Thoracic aorta (tissue), 2 donors: ENCODE results near the gene DENND5B. TPM values are rescaled to one million over a fixed set of nuclear protein-coding genes. Genes with fewer than 3 reads are reported as not detected.
"Not testable (repeated sequence)": the region's sequence is repeated elsewhere in the genome, so short reads cannot be mapped to it uniquely, and the experiment has no call there.

ENCODE experiments used
- ATAC-seq: fragments of 150-250 bp; one replicate; pipeline ENCODE4 v1.8.0; 2017; ENCODE audit warnings: low read depth; ENCODE audit not compliant: insufficient number of reproducible peaks, low FRiP score
- DNase-seq: peaks from one replicate; pipeline ENCODE4 v3.0.0-alpha.2; 2020; ENCODE audit warnings: low spot score
- H3K27ac ChIP-seq, 2 donors: fragments of 200-600 bp; sonication (generic); 1 replicate in 1 of 2; 2 replicates in 1 of 2; pipeline ENCODE4 v1.5.1; 2016; ENCODE audit warnings: mild to moderate bottlenecking in 2 of 2, moderate library complexity in 2 of 2
- H3K27me3 ChIP-seq: fragments of 200-600 bp; sonication (generic); replicated peaks from 2 replicates; pipeline ENCODE4 v1.6.0; 2016; ENCODE audit warnings: mild to moderate bottlenecking; ENCODE audit not compliant: insufficient read depth
- H3K36me3 ChIP-seq: fragments of 200-600 bp; sonication (generic); one replicate; pipeline ENCODE4 v1.5.1; 2016
- H3K4me1 ChIP-seq, 2 donors: fragments of 200-600 bp; sonication (generic); 1 replicate in 1 of 2; 2 replicates in 1 of 2; pipeline versions ENCODE4 v1.5.1 to v1.6.0; 2016; ENCODE audit warnings: low read depth in 2 of 2, mild to moderate bottlenecking in 1 of 2; ENCODE audit not compliant: control insufficient read depth in 1 of 2
- H3K4me3 ChIP-seq: fragments of 200-600 bp; sonication (generic); 2 replicates; pipeline ENCODE4 v1.5.1; 2016; ENCODE audit warnings: mild to moderate bottlenecking
- H3K9me3 ChIP-seq: fragments of 200-600 bp; sonication (generic); 2 replicates; pipeline ENCODE4 v1.5.1; 2016
- total RNA-seq, 2 donors: library from RNA; depleted of rRNA; stranded (reverse); fragments of >200 nt; gene quantifications; one replicate each; pipeline versions ENCODE4 v1.1.0 to v1.2.3, GENCODE V29; 2016
- TF ChIP-seq, protein P1 (sequence below): fragments of 200-600 bp; sonication (generic); IDR thresholded peaks from one replicate; pipeline ENCODE4 v1.5.1; 2019; ENCODE audit warnings: antibody characterized with exemption

DENND5B gene
- total RNA-seq, 2 donors from 2014 or later: 28.6 to 43.9 TPM

DNA sequence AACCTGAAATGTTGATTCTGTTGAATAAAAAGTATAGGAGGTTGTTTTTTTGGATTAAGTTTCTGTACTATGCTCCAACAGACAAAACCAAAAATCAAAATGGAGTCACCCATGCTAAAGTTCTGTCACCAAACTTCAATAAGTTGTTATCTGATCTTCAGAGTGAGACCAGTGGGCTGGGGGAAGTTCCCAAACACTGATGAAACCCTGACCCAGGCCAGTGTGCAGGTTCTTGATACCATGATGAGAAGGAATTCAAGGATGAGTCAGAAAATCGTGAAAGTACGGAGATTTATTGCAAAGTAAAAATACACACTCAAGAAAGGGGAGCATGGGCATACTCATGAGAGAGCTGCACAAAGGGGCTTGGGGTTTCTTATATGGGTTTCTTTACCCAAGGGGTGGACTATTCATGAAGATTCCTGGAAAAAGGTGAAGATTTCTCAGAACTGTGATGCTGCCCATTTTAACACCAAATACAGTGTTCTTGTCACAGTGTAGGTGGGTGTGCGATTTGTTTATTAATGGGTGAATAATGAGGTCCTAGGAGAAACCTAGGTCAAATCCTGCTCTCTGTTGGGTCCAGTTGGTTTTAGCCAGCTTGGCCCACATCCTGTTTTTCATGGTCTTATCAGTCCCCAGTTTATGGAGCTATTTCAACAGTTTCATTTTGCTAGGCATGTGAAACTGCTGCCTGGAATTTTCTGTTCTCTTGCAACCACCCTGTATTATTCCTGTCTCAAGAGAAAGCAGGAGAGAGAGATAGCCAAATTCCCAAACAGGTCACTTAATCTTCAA is 27.5 kb upstream of the DENND5B start:
- Histone ChIP-seq H3K36me3 (no peaks in the 10 kb centered on the region), H3K4me1 (peaks cover 0 to 11% of the 10 kb centered on the region in 2 donors), H3K27me3 (no peaks in the 10 kb centered on the region), H3K27ac (no peak overlapping the region), H3K4me3 (no peak overlapping the region), H3K9me3 (no peaks in the 10 kb centered on the region)
- TF ChIP-seq, protein P1, sequence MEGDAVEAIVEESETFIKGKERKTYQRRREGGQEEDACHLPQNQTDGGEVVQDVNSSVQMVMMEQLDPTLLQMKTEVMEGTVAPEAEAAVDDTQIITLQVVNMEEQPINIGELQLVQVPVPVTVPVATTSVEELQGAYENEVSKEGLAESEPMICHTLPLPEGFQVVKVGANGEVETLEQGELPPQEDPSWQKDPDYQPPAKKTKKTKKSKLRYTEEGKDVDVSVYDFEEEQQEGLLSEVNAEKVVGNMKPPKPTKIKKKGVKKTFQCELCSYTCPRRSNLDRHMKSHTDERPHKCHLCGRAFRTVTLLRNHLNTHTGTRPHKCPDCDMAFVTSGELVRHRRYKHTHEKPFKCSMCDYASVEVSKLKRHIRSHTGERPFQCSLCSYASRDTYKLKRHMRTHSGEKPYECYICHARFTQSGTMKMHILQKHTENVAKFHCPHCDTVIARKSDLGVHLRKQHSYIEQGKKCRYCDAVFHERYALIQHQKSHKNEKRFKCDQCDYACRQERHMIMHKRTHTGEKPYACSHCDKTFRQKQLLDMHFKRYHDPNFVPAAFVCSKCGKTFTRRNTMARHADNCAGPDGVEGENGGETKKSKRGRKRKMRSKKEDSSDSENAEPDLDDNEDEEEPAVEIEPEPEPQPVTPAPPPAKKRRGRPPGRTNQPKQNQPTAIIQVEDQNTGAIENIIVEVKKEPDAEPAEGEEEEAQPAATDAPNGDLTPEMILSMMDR: no peak
- DNase-seq (no peak), ATAC-seq (no peak)

DNA sequence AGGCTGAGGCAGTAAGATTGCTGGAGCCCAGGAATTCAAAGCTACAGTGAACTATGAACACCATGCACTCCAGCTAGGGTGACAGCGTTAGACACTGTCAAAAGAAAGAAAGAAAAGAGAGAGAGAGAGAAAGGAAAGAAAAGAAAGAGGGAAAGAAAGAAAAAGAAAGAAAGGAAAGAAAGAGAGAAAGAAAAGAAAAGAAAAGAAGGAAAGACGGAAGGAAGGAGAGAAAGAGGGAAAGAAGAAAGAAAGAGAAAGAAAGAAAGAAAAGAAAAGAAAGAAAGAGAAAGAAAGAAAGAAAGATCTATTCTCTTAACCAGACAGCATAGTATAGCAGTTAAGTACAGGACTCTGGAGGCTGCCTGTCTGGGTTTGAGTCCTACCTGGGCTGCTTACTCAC is 21.9 kb upstream of the DENND5B start:
- Histone ChIP-seq H3K27me3 (no peaks in the 10 kb centered on the region), H3K36me3 (no peaks in the 10 kb centered on the region), H3K27ac (no peak overlapping the region), H3K4me1 (no peaks in the 10 kb centered on the region), H3K4me3 (no peak overlapping the region), H3K9me3 (peaks cover 5% of the 10 kb centered on the region)
- ATAC-seq (no peak), DNase-seq (no peak)
- TF ChIP-seq, protein P1: no peak

DNA sequence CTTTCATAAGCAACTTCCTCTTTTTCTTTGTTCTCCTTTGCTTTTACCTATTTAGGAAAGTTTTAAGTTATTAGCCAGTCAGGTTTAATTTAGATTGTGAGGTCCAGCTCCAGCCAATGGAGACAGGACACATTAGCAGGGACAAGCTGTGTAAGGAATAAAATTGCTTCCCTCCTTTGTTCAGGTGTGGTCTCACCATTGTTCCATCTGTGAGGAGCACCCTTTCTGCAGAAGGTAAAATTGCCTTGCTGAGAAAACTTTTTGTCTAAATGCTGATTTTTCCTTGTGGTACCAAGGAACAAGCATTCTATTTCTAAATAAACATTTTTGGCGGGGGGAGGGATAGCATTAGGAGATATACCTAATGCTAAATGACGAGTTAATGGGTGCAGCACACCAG is 17.4 kb upstream of the DENND5B start:
- not testable (repeated sequence) for DNase-seq, H3K4me3 ChIP-seq, H3K27ac ChIP-seq, H3K9me3 ChIP-seq, H3K36me3 ChIP-seq, H3K27me3 ChIP-seq, H3K4me1 ChIP-seq, ATAC-seq

DNA sequence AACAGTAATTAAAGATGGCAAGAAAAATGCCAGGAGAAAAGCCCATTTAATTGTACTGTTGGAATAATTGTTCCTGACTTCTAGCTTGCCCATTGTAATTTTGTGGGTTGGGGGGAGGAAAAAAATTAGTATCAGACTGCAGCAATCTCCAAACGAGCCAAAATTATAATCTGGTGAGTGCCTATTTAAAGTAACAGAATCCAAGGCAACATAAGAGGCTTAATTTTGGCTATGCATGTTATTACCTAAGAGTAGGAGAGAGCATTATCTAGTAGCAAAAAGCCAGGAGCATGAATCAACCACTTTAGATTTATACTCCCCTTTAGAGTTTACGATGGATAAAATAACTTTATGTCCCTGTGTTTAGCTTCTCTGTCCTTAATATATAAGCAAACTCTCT is 14.6 kb upstream of the DENND5B start:
- Histone ChIP-seq H3K4me1 (peaks cover 0 to 5% of the 10 kb centered on the region in 2 donors), H3K9me3 (peaks cover 5% of the 10 kb centered on the region), H3K27ac (no peak overlapping the region), H3K27me3 (no peaks in the 10 kb centered on the region), H3K4me3 (no peak overlapping the region), H3K36me3 (no peaks in the 10 kb centered on the region)
- TF ChIP-seq, protein P1: no peak
- DNase-seq: no peak
- no peak for ATAC-seq

DNA sequence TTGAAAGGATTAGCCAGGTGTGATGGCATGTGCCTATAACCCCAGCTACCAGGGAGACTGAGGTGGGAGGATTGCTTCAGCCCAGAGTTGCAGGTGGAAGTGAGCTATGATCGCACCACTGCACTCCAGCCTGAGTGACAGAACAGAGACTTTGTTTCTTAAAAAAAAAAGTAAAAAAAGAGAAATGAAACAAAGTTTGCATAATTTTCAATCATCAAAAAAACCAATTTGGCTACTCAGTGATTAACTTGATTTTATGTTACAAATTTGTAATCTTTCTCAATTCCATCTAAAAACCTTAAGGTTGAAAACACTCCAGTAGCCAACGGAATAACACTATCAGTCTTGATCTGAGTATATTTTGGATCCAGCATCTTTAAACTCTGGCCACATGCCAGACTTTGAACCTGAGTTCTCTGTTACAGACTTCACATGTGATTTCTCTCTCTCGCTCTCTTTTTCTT is 12.6 kb upstream of the DENND5B start:
- Histone ChIP-seq H3K4me3 (no peak overlapping the region), H3K27me3 (no peaks in the 10 kb centered on the region), H3K36me3 (no peaks in the 10 kb centered on the region), H3K4me1 (peaks cover 0 to 5% of the 10 kb centered on the region in 2 donors), H3K9me3 (peaks cover 5% of the 10 kb centered on the region), H3K27ac (no peak overlapping the region)
- TF ChIP-seq, protein P1: no peak
- DNase-seq (no peak), ATAC-seq (no peak)
